Natural killer cell (primary cell): Measurements from ENCODE around the gene FBP1. TPM values are rescaled to one million over a fixed set of nuclear protein-coding genes. Genes with fewer than 3 reads are reported as not detected.

Experiments
- ATAC-seq, 3 donors: fragments of 150-1000 bp in 2 of 3; fragments of 200-7000 bp in 1 of 3; cut with Tn5 transposase; 1 replicate in 1 of 3; 2 replicates in 2 of 3; pipeline ENCODE4 v1.10.0; 2021; ENCODE audit warnings: mild to moderate bottlenecking in 2 of 3, moderate library complexity in 2 of 3
- DNase-seq, 2 donors: peaks; one replicate each; pipeline versions ENCODE4 v3.0.0 to v3.0.0-alpha.2; 2013 to 2021; ENCODE audit warnings: mixed read lengths in 1 of 2
- H3K27ac ChIP-seq: one replicate; pipeline ENCODE4 v1.5.1; 2013; ENCODE audit warnings: mild to moderate bottlenecking, low read length
- H3K27me3 ChIP-seq: one replicate; pipeline ENCODE4 v1.6.1; 2013; ENCODE audit warnings: low read length; ENCODE audit not compliant: control insufficient read depth, insufficient read depth
- H3K36me3 ChIP-seq: one replicate; pipeline ENCODE4 v1.6.1; 2013; ENCODE audit warnings: low read length; ENCODE audit not compliant: control insufficient read depth, insufficient read depth
- H3K4me1 ChIP-seq: one replicate; pipeline ENCODE4 v1.6.1; 2013; ENCODE audit warnings: low read length; ENCODE audit not compliant: control insufficient read depth, insufficient read depth
- H3K4me3 ChIP-seq: one replicate; pipeline ENCODE4 v1.5.1; 2013; ENCODE audit warnings: low read length
- H3K9me3 ChIP-seq: one replicate; pipeline ENCODE4 v1.6.1; 2013; ENCODE audit warnings: low read length; ENCODE audit not compliant: control insufficient read depth, insufficient read depth
- H3K27ac Mint-ChIP-seq, 2 donors: one replicate each; pipeline ENCODE4 v1.8.0; 2022; ENCODE audit warnings: mild to moderate bottlenecking in 2 of 2, mixed read lengths in 2 of 2, moderate library complexity in 1 of 2
- H3K27me3 Mint-ChIP-seq, 2 donors: one replicate each; pipeline ENCODE4 v1.8.0; 2022; ENCODE audit warnings: low read depth in 2 of 2, mixed read lengths in 2 of 2
- H3K36me3 Mint-ChIP-seq: one replicate; pipeline ENCODE4 v1.8.0; 2022; ENCODE audit warnings: mixed read lengths
- H3K4me1 Mint-ChIP-seq, 2 donors: one replicate each; pipeline ENCODE4 v1.8.0; 2022; ENCODE audit warnings: mixed read lengths in 2 of 2
- H3K4me3 Mint-ChIP-seq: one replicate; pipeline ENCODE4 v1.8.0; 2022; ENCODE audit warnings: mild to moderate bottlenecking, moderate library complexity, mixed read lengths
- H3K9me3 Mint-ChIP-seq, 2 donors: one replicate each; pipeline ENCODE4 v1.8.0; 2022; ENCODE audit warnings: mixed read lengths in 2 of 2
- WGBS: methylation state at CpG from one replicate; pipeline ENCODE4 v1.1.7; 2013; ENCODE audit warnings: missing lambda C conversion rate; ENCODE audit not compliant: insufficient coverage; 5-methylcytosine and 5-hydroxymethylcytosine counted together
- intact Hi-C: fragments of 100-400 bp; cut with micrococcal nuclease; formaldehyde crosslinking; loops from one replicate; pipeline ENCODE4 v1.14.2; 2022
- total RNA-seq, 4 donors: library from RNA; stranded (reverse); fragments of 120-200 nt in 1 of 4; gene quantifications; one replicate each; pipeline versions ENCODE4 v1.2.3 to v1.2.4, GENCODE V29; 2013 to 2022
- TF ChIP-seq, protein P1 (sequence below): fragments of 200-600 bp; IDR thresholded peaks from one replicate; pipeline ENCODE4 v1.8.0; 2022; ENCODE audit warnings: antibody characterized with exemption

The FBP1 gene
- total RNA-seq, 3 donors from 2014 or later (not counting 1 experiment from before 2014, with no cell fraction given), result 14.0 to 17.0 (median 15.5) TPM

DNA sequence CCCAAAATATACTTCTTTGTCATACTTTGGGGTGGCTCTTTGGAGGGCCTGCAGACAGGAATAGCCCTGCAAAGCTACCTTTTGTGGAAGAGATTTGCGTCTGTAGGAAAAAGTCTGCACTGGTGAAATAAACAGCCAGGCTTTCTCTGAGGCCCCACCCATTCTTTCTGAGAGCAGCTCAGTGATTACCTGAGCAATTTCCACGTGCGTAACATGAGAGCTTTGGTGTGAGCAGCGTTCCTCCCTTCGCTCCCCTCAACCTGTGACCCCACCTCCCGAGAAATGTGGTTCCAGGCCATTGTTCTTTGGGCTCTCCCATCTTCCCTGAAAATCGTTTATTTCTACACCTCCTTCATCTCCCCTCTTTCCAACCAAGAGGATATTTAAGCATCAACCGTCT, 23.8 kb upstream of the FBP1 start:
- H3K36me3 Mint-ChIP-seq, result no peaks in the 10 kb centered on the region
- no peaks in the 10 kb centered on the region for H3K4me1 Mint-ChIP-seq
- TF ChIP-seq, protein P1, sequence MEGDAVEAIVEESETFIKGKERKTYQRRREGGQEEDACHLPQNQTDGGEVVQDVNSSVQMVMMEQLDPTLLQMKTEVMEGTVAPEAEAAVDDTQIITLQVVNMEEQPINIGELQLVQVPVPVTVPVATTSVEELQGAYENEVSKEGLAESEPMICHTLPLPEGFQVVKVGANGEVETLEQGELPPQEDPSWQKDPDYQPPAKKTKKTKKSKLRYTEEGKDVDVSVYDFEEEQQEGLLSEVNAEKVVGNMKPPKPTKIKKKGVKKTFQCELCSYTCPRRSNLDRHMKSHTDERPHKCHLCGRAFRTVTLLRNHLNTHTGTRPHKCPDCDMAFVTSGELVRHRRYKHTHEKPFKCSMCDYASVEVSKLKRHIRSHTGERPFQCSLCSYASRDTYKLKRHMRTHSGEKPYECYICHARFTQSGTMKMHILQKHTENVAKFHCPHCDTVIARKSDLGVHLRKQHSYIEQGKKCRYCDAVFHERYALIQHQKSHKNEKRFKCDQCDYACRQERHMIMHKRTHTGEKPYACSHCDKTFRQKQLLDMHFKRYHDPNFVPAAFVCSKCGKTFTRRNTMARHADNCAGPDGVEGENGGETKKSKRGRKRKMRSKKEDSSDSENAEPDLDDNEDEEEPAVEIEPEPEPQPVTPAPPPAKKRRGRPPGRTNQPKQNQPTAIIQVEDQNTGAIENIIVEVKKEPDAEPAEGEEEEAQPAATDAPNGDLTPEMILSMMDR, result no peak
- DNase-seq (no peak), ATAC-seq (no peak)
- H3K9me3 Mint-ChIP-seq, result no peaks in the 10 kb centered on the region
- Histone ChIP-seq H3K9me3 (no peaks in the 10 kb centered on the region), H3K4me3 (no peak overlapping the region), H3K27me3 (no peaks in the 10 kb centered on the region), H3K36me3 (no peaks in the 10 kb centered on the region), H3K4me1 (no peaks in the 10 kb centered on the region), H3K27ac (no peak overlapping the region)
- 89% methylated on average over 8 of the region's 8 CpGs for WGBS
- no peak overlapping the region for H3K4me3 Mint-ChIP-seq
- intact Hi-C loops, result no loop called here
- H3K27me3 Mint-ChIP-seq, result peaks cover 14 to 18% of the 10 kb centered on the region in 2 donors
- H3K27ac Mint-ChIP-seq, result no peak overlapping the region

DNA sequence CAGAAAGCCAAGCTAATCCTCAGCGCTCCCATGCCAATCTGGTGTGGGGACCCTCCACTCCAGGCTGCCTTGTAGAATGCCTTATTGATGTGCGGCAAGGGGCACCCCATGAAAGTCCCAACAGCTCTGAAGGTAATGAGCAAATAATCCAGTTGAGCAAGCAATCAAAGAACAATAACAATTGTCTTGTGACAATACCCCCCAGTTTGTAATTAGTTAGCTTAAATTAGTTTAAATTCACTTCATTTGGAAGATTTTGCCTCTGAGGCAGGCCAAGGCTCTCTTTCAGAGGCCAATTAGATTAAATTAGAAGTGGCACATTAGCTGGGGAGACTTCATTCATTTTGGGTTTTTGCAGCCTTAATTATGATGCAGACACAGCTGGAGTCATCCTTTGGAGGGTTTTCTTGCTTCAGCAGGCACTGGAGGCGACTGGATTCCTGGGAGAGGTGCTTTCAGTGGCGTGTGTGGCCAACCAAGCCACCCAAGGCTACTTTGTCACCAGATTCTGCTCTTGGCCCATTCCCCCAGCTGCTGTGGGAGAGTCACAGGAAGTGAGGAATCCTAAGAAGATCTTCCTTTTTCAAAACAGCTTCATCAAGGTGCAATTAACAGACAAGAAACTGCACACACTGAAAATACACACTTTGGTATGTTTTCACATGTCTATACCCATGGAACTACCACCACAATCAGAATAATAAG, 17.9 kb upstream of the FBP1 start:
- ATAC-seq (no peak), DNase-seq (no peak)
- intact Hi-C loops, result no loop called here
- Histone ChIP-seq H3K4me1 (peaks cover 29% of the 10 kb centered on the region), H3K9me3 (no peaks in the 10 kb centered on the region), H3K27me3 (no peaks in the 10 kb centered on the region), H3K4me3 (no peak overlapping the region), H3K27ac (no peak overlapping the region), H3K36me3 (no peaks in the 10 kb centered on the region)
- Mint-ChIP-seq H3K4me3 (no peak overlapping the region), H3K27me3 (peaks cover 1 to 8% of the 10 kb centered on the region in 2 donors), H3K36me3 (no peaks in the 10 kb centered on the region), H3K4me1 (peaks cover 19 to 25% of the 10 kb centered on the region in 2 donors), H3K27ac (no peak overlapping the region), H3K9me3 (no peaks in the 10 kb centered on the region)
- TF ChIP-seq, protein P1, result no peak
- WGBS, result 78% methylated on average over 4 of the region's 4 CpGs

DNA sequence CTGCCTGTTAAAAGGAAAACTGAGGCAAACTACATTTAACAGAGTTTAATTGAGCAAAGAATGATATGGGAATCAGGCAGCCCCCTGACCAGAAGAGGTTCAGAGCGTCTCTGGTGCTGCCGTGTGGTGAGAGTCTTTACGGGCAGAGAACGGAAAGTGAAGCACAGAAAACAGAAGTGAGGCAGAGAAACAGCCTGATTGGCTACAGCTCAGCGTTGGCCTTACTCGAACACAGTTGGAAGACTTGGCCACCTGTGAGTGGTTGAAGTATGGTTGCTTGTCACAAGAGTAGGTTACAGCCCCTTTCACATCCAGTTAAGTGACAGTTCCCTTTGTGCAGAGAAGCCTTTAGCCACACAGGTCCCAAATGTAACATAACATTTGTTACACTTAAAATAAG, 16.9 kb upstream of the FBP1 start:
- Mint-ChIP-seq H3K36me3 (no peaks in the 10 kb centered on the region), H3K27ac (peak overlapping the region; percentile 74 to 84), H3K4me3 (peak overlapping the region; percentile 84), H3K27me3 (peaks cover 5 to 8% of the 10 kb centered on the region in 2 donors), H3K4me1 (peaks cover 19 to 25% of the 10 kb centered on the region in 2 donors), H3K9me3 (no peaks in the 10 kb centered on the region)
- intact Hi-C loops, result no loop called here
- DNase-seq (peak; percentile 19 to 65), ATAC-seq (peak; percentile 90 to 95 (median 93))
- Histone ChIP-seq H3K4me3 (peak overlapping the region; percentile 36), H3K27ac (peak overlapping the region; percentile 67), H3K4me1 (peaks cover 29% of the 10 kb centered on the region), H3K27me3 (no peaks in the 10 kb centered on the region), H3K36me3 (no peaks in the 10 kb centered on the region), H3K9me3 (no peaks in the 10 kb centered on the region)
- 0% methylated on average over 6 of the region's 6 CpGs for WGBS
- TF ChIP-seq, protein P1, result no peak
